Hindlimb muscle (tissue), 1 donor: ENCODE data around the gene ATG14. TPM values are rescaled to one million over a fixed set of nuclear protein-coding genes. Genes with fewer than 3 reads are reported as not detected.
"Not testable (repeated sequence)": the region's sequence is repeated elsewhere in the genome, so short reads cannot be mapped to it uniquely, and the experiment has no call there.

Experiments
- DNase-seq: peaks from one replicate; pipeline ENCODE4 v3.0.0-alpha.2; 2013
- polyA plus RNA-seq: library from polyadenylated mRNA; unstranded; fragments of 120-200 nt; gene quantifications from one replicate; pipeline ENCODE4 v1.2.1, GENCODE V29; 2013; ENCODE audit not compliant: insufficient read length

Gene ATG14
- polyA plus RNA-seq, 1 donor = 18.1 TPM

DNA sequence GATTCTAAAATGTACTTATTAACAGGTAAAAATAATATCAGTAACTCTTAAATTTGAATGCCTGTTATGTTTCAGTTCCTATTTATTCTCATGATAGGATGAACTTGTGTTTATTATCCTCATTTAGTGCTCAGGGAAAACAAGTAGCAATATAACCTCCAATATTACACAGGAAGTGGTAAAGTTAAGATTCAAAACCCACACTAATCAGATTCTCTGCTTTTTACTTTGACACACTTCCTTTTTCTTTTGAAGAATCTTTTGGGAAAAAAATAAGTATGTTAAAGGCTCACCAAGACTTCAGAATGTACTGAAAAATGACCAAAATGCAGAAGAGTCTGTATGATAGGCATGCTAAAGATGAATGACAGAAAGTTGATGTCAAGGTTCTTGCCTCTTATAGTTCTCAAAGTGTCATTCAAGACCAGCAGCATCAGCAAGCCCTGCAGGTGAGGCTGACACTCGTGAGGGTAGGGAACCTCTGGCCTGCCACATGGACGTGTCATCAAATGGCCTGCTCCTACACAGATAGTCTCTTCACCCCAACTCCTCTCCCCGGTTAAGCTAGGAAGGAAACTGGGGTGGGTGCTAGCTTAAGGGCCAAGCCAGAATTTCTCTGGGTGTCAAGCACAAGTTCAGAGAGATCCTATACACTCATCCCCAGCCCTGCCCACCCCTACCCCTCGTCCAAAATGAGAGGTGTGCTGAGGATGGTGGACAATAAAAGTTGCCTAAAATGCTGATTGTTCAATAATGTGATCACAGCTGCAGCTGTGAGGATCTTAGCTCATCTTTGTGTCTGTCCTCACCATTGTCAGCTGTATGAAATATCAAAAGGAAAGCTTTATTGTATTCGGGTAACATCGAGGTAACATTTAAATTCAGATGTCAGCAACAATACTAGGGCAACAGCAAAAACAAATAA, 22.5 kb upstream of the ATG14 start:
- no peak for DNase-seq

DNA sequence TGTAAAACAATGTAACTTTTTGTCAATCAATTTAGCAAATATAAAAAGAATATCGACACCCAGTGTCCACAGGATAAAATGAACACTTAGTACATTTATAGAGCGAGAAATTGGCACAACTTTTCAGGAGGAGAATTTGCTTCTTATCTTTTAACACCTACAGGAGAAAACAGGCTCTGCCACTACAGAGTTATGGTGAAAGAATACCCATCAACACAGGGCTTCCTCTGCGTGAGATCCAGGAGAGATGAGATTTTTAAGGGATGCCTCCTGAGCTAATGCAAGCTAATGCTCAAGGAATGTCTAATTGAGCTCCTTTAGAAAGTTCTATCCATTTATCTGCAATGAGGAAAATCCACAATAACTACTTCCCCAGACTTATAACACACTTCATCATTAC, 21.0 kb upstream of the ATG14 start:
- DNase-seq = no peak

DNA sequence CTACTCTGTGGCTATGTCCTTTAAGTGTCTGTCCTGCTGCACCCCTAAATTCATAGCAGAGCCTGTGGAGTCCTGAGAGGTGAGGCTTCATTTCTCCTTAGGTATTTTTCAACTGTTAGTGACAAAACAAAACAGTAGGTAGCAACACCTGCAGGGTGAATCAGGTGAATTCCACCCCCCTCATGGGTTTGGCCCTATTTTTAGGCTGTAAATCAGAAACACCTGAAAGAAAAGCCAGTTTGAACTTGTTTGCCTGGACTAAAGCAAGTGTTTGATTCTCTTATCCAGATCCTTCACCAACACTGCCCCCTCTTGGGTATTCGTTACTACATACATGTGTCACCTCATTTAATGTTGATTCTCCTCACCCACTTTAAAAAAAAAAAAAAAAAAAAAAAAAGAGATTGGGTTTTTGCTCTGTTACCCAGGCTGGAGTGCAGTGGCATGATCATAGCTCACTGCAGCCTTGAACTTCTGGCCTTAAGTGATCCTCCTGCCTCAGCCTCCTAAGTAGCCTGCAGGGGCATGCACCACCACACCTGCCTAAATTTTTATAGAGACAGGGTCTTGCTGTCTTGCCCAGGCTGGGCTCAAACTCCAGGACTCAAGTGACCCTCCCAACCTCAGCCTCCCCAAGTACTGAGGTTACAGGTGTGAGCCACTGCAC, 18.5 kb upstream of the ATG14 start:
- peak; percentile 16 for DNase-seq

DNA sequence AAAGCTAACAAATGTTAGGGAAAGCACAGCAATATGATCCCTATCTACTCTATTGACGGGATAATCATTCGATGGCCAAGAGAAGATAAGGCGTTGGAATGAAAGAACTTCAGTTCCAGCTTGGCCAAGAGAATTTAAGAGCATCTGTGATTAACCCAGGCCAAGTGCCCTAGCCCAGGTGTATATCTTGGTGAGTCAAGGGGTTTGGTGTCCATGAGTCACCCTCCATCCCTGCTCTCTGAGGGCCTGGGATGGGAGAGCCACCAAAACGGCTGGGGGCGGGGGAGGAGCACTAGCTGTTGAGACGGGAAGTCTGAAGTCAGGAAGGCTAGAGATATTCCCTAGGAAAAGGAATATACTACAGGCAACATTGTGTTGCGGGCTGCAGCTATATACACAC, 15.8 kb upstream of the ATG14 start:
- DNase-seq = no peak

DNA sequence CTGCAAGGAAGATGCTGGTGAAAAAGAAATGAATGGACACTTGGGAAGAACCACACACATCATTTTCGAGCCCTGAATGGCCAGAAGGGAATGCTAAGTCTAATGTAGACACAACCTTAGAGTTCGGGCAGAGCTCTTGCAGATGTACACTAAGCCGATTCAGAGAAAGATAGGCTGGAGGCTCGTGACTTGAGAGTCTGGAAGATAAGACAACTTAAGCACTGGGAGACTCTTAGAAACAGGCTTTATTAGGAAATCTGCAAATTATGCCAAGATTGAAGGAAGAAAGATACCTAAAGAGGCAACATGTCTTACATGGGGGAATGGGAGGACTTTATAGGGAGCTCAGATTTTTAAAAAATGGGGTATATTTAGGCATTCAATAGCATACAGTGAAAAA, 15.3 kb upstream of the ATG14 start:
- DNase-seq = no peak

DNA sequence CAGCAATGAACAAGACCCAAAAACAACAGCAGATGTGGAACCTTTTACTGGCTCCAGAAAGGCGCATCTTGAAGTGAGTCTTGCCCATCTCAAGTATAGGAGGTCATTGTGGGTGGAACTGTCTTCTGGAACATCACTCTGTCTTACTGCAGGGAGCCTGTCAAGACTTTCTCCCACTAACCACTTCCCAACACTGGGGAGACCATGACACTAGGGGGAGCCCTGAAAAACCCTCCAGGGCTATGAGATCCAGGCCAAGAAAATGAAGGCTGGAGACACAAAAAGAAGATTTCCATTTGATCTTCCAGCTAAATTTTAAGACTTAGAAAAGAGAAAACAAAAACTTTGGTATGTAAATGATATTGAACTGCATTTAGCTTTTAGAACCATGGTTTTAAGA, 13.5 kb upstream of the ATG14 start:
- no peak for DNase-seq

DNA sequence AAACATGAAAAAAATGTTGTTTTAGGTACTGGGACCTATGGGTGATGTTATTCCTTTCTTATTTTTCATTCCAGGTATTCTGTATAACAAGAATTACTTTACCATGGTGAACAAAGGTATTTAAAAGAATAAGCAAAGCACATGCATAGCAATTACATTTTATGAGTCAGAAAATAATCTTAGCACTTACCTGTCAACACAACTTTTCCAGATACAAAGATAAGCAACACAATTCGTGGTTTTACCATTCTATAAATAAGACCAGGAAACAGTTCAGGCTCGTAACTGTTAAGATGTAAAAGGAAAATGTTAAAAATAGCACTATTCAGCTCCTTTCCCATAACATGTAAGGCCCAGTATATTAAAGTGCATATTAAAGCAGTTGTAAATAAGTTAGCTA, 12.3 kb upstream of the ATG14 start:
- no peak for DNase-seq

DNA sequence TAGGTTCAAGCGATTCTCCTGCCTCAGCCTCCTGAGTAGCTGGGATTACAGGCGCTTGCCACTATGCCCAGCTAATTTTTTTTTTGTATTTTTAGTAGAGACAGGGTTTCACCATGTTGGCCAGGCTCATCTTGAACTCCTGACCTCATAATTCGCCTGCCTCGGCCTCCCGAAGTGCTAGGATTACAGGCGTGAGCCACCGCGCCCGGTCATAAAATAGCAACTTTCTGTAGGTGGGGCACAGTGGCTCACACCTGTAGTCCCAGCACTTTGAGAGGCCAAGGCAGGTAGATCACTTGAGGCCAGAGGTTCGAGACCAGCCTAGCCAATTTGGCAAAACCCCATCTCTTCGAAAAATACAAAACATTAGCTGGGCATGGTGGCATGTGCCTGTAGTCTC, 10.7 kb upstream of the ATG14 start:
- DNase-seq = not testable (repeated sequence)

DNA sequence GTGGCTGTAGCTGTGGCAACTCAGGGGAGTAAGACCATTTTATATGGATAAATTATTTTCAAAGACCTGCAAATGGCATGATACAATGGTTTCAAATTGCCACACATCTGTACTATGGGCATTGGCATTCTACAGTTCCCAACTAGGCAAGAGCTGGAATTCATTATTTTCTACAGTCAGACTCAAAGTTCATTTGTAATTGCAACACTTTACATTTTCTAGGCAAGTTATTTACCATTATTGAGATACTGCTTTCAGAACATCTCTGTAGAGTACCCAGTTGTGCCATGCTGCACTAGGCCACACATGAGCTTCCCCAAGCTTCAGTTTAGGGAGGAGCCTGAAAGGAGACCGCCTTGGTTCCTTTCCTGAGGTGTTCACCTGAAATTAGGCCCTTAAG, 8.0 kb upstream of the ATG14 start:
- no peak for DNase-seq

DNA sequence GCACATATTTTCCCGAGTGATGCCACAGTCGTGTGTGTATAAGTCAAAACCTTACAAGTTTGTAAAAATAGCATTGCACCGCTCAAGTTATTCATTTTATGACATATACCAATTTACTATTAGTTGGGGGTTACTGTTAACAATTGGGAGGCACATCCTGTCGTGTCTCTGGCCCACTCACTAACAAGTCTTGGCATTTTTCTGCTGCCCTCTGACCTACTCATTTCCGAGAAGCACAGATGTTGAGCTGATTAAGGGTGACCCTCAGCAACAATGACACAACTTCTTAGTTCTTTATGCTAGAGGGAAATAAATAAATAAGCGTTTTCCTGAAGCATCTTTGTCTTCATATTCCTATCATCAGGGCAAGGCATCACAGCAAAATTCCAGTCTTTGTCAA, 6.8 kb upstream of the ATG14 start:
- no peak for DNase-seq

DNA sequence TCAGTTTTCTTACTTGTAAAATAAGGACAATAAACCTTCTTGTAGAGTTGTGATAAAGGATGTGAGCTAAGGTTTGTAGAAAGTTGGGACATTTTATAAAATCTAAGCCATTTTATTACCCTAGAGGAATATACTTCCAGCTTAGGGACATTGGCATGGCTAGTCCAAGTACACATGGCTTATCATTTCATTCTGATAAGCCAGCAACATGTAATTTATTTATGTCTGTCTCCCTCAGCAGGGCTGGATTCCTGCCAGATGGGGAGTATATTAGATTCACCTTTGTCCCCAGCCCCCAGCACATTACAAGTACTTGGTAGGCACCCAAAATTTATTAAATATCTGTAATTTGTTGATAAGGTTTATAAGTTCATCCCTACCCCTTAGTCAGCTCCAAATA, 6.3 kb upstream of the ATG14 start:
- DNase-seq = no peak

DNA sequence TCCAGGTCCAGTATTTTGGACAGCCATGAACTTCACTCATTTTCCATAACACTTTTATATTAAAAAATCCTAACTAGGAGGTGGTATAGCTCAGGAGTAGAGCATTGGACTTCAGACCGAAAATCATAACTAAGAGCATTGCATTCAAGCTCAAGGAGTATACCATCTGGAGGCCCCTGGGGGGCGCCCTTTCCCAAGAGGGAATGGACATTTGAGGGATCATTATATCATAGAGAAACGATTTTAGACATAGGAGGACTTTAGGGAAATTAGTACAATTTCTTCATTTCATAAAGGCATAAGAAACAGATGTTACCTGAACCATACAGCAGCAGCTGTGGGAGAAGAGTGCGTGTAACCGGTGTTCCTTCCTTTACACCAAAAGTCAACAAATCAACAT, 5.2 kb upstream of the ATG14 start:
- DNase-seq = no peak

DNA sequence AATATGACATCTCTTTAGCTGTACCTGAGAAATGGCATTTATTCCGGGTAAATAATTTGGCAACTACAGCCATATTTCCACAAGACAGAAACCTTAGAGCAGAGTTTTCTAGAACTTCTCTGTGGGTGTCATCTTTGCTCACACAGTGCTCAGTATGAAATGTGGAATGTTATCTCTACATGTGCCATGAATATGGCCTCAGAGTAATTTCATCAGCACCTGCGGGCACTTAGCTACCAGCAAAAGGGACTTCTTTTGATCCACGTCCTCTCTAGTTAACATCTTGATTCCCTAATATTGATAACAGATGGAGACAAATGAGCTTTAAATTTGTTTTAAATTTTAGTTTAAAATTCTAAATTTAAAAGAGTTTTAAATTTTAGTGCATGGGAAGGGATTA, 2.9 kb upstream of the ATG14 start:
- DNase-seq = no peak

DNA sequence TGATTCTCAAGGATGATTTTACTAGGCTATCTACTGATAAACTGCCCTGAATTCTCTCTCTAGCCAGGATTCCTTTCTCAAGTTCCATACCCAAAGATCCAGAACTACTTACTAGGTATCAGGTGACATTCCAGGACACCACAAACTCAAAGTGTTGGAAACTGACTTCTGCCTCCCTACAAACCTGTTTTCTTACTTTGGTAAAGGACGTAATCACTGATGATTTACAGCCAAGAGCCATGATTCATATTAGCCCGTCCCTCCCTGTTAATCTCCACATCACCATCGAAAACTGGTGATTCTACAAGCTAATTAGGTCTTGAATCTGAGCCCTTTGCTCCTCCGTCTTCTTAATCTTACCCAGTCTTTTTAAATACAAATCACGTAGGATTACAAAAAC, 1.0 kb upstream of the ATG14 start:
- DNase-seq = no peak

DNA sequence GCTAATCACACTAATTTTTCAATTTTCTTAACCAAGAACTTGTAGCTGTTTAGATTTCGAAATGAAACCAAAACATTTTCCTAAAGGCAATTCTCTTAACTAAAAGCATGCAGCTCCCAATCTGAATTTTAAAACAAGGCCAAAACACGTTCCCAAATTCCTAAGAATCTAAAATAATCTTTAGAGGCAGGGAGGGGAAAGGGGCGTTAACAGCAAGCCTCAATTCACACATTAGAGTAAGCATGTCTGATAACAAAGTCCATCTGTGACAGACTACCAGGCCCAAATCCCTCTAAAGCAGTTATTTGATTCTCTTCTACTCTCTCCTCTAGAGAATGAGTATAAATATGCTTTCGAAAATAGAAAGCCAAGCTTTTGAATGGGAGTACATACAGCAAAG, 754 bp downstream of the ATG14 start:
- DNase-seq = peak; percentile 2

DNA sequence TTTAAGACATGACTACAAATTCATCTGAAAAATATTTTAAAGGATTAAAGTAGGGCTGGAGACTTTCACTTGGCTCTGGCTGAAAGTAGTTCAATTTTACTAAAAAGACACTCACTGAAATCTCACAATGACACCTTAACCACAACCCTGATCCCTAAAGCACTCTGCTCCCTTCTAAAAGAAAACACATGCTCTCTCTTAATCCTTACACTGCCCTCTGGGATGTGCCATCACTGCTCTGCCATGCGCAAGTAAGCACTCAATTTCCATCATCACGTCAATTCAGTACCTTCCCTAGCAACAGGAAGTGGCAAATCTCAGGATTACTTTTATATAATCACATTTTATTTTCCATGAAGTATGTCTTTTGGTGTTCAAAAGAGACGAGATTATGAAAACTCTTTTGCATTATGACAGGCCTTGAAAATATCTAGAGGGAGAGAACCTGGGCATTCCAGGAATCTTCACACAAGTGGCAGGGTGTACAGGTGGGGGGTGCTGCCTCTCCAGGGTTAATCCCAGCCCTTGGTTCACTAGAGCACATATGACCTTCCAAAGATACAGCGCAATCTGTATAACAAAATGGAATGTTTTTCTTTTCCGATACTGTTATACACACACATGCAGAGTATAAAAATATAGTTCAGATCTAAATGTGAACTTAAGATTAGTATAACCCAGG, 7.3 kb downstream of the ATG14 start:
- no peak for DNase-seq

DNA sequence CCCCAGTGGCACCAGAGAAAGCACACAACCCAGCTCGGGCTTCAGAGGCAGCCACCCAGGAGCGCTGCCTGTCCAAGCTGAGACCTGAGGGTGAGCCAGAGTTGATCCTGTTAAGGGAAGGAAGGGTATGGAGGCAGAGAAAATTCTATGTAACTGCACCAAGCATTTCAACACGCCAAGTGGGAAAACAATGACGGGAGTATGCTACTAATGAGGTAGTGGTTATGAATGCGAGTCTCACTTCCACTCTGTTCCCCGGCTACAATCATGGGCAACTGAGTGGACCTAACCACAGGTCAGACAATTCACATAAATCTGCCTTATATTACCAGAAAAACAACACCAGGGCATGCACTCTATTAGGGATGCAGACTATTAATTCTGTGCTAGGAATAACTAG, 9.9 kb downstream of the ATG14 start:
- DNase-seq = no peak

DNA sequence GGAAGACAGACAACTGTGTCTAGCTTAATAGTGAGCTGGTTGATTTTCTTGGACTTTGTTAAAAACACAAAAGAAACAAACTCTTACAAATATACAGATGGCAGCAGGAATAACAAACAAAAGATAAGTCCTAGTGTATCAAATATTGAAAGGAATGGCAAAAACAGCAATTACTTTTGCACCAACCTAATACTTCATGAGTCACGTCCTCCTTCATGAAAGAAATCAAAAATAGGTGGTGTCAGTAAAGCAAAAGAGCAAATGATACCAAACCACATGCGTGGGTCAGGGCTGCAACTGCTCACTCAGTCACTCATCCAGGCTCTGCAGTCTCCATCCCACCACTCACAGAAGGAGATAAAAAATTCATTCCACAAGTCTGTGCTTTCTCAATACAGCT, 11.8 kb downstream of the ATG14 start:
- DNase-seq = no peak

DNA sequence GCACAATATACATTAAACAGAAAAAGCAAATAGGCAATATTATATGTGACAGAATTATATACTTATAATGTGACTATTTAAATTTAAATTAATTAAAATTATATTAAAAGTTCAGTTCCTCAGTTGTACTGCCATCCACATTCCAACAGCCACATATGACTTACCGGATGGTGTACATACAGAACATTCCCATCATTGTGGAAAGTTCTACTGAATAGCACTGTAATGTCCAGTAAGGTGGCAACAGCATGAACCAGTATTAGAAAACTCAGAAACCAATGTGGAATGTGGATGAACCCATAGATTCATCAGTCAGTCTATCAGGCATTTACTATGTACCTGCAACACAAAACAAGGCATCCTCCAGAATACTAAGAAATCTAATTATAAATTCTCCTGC, 12.4 kb downstream of the ATG14 start:
- DNase-seq = no peak

DNA sequence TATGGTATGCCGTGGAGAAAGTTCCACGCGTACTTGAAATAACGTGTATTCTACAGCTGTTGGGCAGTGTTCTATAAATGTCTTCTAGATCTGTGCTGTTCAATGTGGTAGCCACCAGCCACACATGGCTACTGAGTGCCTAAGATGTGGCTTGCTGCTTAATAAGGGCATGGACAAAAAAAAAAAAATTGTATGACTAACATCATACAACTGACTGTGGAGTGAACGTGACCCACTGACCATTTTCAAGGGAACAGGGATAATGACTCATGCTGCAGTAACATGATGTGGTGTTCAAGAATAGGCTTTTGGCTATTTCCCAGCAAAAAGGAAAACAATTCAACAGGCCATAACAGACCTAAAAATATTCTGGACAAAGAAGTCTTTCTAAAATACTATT, 13.0 kb downstream of the ATG14 start:
- peak; percentile 9 for DNase-seq

DNA sequence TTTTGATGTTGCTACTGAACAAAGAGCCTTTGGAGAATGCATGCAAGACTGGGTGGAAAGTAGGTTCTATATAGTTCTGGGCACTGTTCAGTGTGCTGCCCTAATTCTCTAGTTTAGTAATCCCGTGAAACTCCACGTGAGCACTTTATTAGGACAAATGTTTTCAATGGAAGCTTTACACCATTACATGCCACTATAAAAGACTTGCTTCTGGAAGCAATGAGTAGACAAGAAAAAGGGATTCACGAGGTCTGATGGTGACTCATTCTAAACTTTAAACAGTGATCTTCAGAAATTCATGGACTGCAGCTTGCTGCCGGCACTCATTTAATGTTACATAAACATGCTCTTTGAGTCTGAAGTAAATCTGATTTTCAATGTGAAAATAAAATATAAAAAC, 22.3 kb downstream of the ATG14 start:
- DNase-seq = no peak

DNA sequence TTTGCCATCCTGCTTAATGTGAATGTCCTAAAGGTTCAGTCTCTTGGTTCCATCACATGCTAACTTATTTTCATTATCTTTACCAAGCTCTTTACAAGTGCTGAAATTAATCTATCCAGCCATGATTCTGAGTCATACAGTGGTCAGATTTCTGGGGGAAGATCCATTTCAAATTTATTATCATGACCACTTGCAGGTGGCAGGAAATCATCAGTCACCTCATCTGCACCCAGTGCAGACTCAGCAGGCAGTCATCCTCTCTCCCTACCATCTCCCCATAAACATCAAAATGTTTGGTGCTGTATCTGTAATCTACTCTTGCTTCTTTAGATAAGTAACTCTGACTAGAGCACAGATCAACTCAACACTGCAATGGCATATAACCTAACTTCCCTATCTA, 23.5 kb downstream of the ATG14 start:
- DNase-seq = no peak

DNA sequence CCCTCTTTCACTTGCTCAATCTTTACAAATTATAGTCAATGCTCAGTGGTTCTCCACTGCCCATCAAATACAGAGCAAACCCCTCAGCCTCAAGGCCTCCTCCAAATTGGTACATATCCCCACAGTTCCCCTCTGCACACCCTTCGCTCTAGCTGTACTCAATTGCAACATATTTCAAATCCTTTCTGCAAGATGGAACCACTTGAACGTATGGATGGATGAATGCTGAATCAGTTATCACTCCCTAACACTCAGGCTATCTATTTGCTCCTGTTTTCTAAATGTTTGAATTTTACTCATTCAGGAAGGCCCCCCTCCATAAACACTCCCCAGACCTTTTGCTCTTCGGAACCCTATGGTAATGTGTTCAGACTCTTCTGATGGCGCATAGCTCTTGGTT, 24.5 kb downstream of the ATG14 start:
- no peak for DNase-seq
